ENCODE data around the gene SLC44A5. TPM values are rescaled to one million over a fixed set of nuclear protein-coding genes. Genes with fewer than 3 reads are reported as not detected.

Gene SLC44A5
- total RNA-seq, 1 experiment from 2014 or later, result 0.18 TPM

- no peaks in the 10 kb centered on the region for H3K9me3 ChIP-seq (ENCODE audit: control insufficient read depth, insufficient read depth, low read depth, low read length)
- TF ChIP-seq REST (IDR thresholded peaks at IDR 0.05; ENCODE audit: insufficient read depth in 1 of 2, low read depth in 2 of 2, low read length in 1 of 2) (no peak), TCF7L2 (IDR thresholded peaks at IDR 0.05; ENCODE audit: low read depth, low read length) (no peak), SIN3A (IDR thresholded peaks at IDR 0.05; ENCODE audit: borderline replicate concordance, insufficient read depth, low read depth, low read length) (no peak), POLR2AphosphoS5 (IDR thresholded peaks at IDR 0.05; ENCODE audit: low read depth, low read length) (no peak), CTCF (IDR thresholded peaks at IDR 0.05) (no peak)
- no TSS peak for BruUV-seq (replicated peaks)
- ATAC-seq (no peak), DNase-seq (ENCODE audit: low read depth, low spot score) (no peak)
- intact Hi-C loops (cut with micrococcal nuclease; ENCODE audit: unreplicated experiment), result no loop called here
- no peak overlapping the region for H3K27ac ChIP-seq (ENCODE audit: low read length)
- no peak overlapping the region for H3K4me3 ChIP-seq (ENCODE audit: low read depth in 2 of 2, low read length in 2 of 2)
- no peaks in the 10 kb centered on the region for H3K36me3 ChIP-seq (ENCODE audit: control insufficient read depth, insufficient read depth, low read length)
- in situ Hi-C loops (cut with HindIII; ENCODE audit: low pct_unique_long_range_greater_than_20kb, low sequenced_read_pairs), result no loop called here
- POLR2A ChIA-PET, result no interaction called here
- CTCF ChIA-PET, result no interaction called here
- no peaks in the 10 kb centered on the region for H3K4me1 ChIP-seq (ENCODE audit: control insufficient read depth, insufficient read depth, low read length)
- no peaks in the 10 kb centered on the region for H3K27me3 ChIP-seq (ENCODE audit: control insufficient read depth, insufficient read depth, low read length)
Observed at GRCh38 chr1:75170981-75171380, 439.9 kb downstream of the SLC44A5 start.

DNA sequence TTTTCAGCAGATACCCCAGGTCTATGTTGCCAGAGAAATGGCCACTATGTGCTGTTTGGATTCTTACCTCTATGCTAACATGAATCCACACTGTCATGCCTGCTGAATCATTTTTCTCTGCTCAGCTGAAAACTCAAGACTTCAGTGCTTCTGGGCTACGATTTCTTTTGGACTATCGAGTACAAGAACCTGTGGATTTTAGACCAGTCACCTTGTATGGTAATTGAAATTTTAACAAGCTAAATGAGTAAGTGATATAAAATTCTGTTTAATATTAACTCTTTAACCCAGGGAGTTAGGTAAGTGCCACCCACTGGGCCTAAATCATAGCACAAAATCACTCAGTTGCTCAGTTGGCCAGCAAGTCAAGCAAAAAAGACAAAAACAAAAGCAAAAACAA lies 440.9 kb downstream of the SLC44A5 start:
- POLR2A ChIA-PET, result interaction anchor here (0.5 kb wide), 1 partner anchor 462 kb away, joined by 5 read pairs; no protein-coding TSS in a partner anchor
- H3K4me3 ChIP-seq (ENCODE audit: low read depth in 2 of 2, low read length in 2 of 2), result no peak overlapping the region
- CTCF ChIA-PET, result no interaction called here
- no peaks in the 10 kb centered on the region for H3K4me1 ChIP-seq (ENCODE audit: control insufficient read depth, insufficient read depth, low read length)
- in situ Hi-C loops (cut with HindIII; ENCODE audit: low pct_unique_long_range_greater_than_20kb, low sequenced_read_pairs), result no loop called here
- H3K36me3 ChIP-seq (ENCODE audit: control insufficient read depth, insufficient read depth, low read length), result no peaks in the 10 kb centered on the region
- TF ChIP-seq TCF7L2 (IDR thresholded peaks at IDR 0.05; ENCODE audit: low read depth, low read length), result no peak
- TF ChIP-seq CTCF (IDR thresholded peaks at IDR 0.05), result no peak
- no peak for TF ChIP-seq POLR2AphosphoS5 (IDR thresholded peaks at IDR 0.05; ENCODE audit: low read depth, low read length)
- no peak for TF ChIP-seq SIN3A (IDR thresholded peaks at IDR 0.05; ENCODE audit: borderline replicate concordance, insufficient read depth, low read depth, low read length)
- no peak for TF ChIP-seq REST (IDR thresholded peaks at IDR 0.05; ENCODE audit: insufficient read depth in 1 of 2, low read depth in 2 of 2, low read length in 1 of 2)
- H3K27me3 ChIP-seq (ENCODE audit: control insufficient read depth, insufficient read depth, low read length), result no peaks in the 10 kb centered on the region
- no peak overlapping the region for H3K27ac ChIP-seq (ENCODE audit: low read length)
- ATAC-seq, result no peak
- no peak for DNase-seq (ENCODE audit: low read depth, low spot score)
- H3K9me3 ChIP-seq (ENCODE audit: control insufficient read depth, insufficient read depth, low read depth, low read length), result no peaks in the 10 kb centered on the region
- intact Hi-C loops (cut with micrococcal nuclease; ENCODE audit: unreplicated experiment), result no loop called here
- no TSS peak for BruUV-seq (replicated peaks)

Measured in Panc1 (cell line).